ENCODE results near the gene CDK5R1.

CDK5R1 gene

DNA sequence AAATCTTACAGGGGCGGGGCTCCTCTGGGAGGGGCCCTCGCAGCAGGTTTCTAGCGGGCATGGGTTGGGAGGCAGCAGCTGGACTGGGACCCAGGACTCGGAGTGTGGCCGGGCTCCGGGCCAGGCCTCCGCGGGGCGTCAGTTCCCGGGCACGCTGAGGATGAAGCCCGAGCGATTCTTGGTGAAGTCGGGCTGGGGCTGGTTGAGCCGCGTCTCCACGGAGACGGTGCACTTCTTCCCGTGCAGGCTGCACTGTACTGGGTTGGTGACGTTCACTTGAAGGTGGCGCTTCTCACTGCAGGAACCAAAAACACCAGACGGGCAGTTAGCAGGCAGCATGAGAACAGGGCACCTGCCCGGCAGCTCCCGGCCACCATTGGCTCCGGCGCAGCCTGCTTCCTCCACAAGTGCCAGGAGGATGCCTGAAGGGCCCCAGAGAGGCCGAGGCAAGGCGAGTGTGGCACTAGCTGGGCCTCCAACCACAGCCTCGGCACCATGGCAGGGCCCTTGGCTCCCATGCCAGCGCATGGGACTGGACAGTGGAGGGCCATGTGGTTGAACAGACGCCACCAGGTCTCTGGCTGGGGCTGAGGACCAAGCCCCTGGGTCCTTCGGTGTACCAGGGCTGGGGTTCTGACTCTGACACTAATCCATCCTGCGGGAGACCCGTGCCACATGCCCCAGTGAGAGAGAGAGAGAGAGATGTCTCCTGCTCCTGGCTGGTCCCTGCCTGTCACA, 8.0 kb downstream of the CDK5R1 start:
- DNase-seq = no peak

DNA sequence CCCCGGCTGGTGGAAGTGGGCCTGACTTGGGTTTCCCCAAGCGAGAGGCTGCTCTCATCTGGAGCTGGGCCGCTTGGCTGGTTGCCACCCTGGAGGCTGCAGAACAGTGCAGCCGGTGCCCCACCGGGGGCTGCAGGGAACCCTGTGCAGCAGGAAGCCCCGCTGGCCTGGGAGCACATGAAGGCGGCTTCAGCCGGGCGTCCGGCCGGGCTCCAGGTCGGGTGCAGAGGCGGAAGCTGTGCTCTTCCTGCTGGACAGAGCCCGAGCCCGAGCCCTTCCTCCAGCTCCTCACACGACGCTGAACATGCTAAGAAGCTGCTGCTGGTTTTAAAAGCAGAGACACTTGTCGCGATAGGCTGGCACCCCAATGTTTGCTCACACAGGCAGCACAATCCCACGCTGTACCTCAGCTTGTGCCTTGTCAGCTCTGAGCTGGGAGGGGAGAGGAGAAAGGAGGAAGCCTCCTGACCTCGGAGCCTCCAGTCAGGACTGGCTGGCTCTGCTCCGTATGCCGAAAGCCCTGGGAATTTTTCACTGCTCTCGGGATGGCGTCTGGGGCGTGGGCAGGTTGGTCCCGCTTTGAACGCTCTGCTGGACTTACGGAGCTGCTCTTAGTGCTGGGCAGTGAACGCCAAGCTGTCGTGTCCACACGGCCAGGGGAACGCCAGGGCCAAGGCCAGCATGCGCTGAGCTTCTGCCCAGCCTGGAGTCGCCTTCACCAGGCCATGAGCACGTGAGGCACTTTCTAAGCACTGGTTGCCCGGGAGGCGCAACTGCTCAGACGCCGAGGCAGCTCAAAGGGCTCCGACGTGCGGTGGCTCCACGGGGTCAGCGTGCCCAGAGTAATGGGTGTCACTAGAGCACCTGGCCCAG, 8.8 kb downstream of the CDK5R1 start:
- no peak for DNase-seq

DNA sequence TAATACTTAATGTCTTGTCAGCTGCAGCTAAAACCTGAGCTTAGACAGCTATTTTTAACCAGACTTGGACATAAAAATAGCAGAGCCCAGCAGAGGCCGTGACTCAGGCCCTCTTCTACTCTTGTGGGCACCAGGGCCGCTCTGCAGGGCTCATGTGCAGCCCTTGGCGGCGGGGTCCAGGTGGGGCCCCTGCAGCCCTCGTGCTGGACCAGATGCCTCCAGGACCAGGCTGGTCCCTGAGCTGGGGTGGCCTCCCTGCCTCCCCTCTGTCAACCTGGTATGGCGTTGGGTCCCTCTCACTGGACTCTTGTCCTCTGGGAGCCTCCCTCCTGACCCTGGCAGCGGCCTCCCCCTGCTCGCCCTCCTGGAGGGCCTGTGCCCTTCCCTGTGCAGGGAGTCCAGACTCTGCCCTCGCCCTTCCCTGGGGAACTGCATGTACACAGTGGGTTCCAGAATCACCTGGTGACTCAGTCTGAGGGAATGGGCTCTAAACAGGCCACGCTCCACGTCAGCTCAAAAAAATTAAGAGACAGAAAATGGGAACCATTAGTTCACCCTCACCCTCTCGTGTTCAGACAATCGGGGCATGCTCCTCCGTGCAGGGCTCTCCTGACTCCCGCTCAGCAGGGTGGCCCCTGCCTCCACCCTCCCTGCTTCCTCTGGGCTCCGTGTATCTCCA, 9.7 kb downstream of the CDK5R1 start:
- DNase-seq = no peak

DNA sequence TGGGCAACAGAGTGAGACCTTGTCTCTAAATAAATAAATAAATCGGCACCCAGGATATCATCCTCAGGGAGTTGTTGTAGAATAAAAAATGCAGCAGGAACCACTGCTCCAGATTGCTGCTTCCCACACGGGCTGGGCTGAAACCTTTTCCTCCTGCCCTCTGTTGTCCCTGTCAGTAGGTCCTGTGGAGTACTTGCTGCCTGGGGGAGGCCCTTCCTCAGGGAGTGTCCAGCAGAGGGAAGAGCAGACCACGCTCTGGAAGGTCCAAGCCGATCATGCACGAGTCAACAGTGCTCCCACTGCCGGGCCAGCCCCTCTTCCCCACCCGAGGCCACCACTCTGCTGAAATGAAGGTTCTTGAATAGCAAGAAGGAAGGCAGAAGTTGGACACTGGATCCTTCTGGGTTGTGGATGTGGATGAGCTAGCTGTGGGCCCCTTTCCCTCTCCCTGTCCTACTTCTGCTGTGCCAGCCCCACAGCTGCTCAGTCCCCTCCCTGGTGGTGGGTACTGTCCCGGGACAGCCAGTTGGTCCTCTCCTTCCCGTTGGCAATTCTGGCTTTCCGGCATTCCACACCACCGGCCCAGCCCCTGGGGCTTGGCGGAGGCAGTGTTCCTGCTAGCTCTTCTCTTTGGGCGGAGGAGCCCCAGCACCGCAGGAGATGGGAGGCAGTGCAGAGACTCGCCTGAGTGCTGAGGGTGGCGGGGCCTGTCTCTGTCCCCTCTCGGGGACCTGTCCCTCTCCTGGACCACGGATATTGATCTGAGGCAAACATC, 10.8 kb downstream of the CDK5R1 start:
- DNase-seq = no peak

DNA sequence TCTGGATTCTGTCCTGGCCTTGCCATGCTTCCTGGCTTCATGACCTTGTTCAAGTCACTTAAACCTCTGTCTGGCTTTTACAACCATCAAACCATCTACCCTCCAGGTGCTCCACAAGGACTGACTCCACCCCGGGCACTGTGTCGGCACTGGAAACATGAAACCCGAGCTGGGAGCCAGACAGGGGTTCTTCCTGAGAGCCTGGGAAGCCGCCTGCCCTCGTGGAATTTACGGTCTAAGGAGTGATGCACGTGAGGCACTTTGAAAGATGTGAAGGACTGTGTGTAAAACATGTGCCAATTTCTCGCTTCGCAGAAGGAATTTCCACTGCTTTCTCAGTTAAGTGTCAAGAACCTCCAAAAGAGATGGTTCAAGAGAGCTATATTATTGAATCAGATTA, 11.6 kb downstream of the CDK5R1 start:
- no peak for DNase-seq

DNA sequence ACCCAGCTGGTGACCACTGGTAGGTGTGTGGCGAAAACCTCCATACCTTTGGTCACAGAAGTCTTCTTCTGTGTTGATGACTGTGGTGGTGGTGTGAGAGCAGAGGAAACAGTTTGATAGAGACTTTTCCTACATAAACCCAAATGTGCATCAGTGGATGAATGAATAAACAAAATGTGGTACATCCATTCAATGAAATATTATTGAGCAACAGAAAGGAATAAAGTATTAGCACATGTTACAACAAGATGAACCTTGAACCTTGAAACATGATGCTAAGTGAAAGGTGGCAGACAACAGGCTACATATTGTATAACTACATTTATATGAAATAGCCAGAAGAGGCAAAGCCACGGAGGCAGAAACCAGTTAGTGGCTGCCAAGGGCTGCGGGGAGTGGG, 15.2 kb downstream of the CDK5R1 start:
- no peak for DNase-seq

DNA sequence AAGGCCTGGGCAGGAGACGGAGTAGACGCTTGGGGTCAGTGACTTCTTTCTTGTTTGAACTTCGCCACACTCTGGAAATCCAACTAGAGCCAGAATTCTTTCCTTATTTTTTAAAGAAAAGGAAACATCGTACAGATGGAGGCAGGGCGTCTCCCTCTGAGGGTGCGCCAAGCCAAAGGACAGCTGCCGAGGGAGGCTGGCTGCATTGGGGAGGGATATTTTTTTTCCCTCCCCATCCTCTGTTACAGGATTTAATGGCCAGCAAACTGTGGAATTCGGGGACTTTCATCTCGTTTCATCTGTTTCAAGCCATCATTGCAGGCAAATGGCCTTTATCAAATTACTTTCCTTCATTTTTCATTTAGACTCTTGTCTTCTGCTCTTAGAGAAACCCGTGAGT, 15.9 kb downstream of the CDK5R1 start:
- DNase-seq = no peak

DNA sequence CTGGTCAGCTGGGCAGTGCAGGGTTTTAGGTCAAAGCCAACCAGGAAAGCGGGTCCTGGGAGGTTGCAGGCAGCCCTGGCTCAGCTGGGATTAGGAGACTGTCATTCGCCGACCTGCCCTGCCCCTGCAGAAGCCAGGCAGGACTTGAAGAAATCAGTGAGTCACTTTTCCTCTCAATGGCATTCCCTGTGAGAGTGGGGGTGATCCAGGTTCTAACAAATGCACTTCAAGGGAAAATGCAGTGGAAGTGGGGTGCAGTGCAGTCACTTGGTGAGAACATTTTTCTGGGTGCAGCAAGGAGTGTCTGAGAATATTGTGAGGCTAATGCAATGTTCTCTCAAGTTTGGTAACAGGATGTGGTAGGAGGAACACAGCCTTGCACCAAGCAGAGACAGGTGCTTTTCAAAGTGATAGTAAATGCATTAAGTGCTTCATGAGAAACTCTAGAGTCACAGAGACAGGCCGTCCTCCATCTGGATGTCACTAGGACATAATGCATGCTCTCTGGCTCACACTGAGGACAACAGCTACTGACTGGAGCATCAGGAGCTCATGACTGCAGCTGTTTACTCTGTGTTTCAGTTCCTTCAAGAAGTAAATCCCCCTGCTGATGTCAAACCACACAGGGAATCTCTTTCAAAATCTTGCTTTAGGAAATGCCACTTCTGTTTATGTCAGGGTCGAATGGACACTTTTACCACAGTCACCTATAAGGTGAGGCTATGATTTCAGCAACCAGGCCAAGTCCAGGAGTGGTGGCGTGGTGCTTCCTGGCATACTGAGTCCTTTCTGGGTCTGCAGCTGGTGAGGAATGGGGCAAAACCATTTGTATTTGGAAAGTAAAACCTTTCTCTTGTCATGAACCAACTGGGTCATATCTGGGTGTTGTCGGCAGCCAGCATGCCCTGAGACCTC, 16.7 kb downstream of the CDK5R1 start:
- DNase-seq = no peak

DNA sequence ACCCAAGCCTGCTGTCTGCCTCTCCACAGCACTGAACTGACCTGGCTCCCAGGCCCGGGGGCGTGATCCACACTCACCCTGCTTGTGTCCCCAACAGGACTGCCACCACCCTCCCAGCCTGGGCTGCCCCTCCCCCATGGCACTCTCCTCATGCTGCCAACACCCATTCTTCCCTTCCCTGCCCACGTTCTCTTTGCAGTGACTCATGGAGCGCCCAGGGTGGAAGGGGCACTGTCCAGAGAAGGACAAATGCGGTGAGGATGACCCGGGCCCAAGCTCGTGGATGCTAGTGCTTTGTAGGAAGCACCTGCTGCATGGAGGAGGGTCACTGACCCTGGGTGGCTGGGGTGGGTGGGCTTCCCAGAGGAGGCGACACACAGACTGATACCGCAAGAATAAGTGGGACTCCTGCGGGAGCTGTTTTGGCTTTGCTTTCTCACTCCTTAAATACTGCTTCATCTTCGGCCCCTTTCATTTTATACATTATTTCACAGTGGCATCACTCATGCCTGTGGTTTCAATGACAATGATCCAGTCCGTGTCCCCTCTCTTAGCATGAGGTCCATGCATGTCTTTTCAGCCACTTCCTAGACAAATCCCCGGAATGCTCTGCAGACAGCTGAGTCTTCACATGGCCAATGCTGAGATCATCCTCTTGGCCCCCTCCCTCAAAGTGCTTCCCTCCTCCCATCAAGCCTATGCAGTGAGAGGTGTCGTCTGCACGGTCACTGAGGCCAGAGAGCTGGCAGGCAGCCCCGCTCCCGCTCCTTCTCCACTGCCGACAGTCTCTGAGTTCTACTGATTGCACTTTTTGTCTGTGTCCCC, 17.6 kb downstream of the CDK5R1 start:
- DNase-seq = no peak

DNA sequence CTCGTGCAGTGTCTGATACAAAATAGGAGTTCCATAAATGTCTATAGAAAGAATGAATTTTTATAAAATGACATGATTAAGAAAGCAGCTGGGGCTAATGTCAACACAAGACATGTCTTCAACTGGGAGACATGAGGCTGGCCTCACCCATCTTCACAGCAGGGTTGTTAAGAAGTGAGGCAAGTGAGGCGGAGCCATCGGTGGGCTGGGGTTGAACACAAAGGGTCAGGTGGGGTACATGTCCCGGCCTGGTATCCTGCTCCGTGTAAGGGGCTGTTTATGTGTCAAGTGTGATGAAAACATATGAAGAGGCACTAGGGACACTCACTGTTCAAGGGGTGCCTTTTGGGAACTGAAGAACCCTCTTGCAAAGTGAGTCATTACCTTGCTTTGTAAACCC, 22.1 kb downstream of the CDK5R1 start:
- DNase-seq = no peak

DNA sequence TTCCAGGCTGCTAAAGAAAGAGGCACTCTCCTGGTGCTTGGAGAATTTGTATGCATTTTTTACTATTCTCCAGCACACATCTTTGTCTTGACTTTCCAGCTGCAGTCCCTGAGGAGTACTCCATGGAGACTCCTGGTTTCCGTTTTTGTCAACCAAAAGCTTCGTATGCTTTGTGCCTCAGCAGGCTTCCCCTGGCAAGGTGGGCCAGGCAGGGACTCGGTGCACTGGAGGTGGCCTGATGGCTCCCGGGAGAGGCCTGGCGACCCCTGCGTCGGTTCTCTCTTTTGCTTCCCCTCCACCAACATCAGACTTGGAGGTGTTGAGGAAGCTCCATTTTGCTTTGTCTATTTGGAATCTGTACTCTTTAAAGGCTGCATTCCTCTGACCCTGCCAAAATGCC, 23.7 kb downstream of the CDK5R1 start:
- DNase-seq = no peak

DNA sequence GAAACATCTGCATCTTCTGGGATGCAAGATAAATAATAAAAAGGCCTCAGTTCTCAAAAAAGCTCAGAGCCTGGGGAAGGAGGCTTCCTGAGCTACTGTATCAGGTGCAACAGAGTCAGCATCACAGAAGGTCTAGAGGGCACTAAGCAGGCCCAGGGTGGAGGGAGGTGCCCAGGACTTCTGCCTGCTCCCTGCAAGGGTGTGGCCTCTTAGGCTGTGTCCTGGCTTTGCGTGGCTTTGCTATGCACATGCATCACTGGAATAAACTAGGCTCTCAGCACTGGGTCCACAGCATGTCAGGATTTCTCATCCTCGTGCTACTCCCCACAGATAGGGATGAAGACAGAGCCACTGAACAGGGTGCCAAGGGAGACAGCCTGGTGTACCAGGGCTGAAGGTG, 25.5 kb downstream of the CDK5R1 start:
- DNase-seq = no peak

DNA sequence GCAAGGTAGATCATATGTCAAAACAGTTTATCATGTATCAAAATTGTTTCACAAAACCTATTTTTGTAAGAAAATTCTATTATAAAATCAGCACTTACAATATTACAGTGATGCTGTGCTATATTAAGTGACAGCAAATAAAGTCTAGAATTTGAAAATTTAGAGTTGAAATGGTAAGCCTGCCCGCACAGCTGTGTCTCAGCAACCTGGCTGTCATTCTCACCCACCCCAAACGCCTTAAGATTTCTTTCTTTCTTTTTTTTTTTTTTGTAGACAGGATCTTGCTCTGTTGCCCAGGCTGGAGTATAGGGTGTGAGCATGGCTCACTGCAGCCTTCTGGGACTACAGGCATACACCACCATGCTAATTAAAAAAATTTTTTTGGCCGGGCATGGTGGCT, 26.8 kb downstream of the CDK5R1 start:
- DNase-seq = no peak

DNA sequence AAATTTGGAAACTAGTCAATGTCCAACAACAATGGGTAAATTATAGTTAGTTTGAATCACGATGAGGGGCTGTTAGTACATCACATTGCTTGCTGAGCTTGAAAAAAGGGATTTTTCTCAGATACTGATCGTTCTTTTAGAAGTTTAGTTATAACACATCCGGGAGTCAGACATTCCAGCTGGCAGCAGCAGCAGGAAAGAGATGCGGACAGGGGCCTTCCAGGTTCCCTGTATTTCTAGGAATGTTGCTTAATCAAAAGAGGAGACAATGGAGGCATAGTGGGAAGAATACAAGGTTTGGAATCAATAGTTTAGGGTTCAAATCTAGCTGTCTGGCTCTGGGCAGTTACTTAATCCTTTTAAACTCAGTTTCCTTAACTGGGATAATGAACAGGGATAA, 27.8 kb downstream of the CDK5R1 start:
- DNase-seq = no peak

DNA sequence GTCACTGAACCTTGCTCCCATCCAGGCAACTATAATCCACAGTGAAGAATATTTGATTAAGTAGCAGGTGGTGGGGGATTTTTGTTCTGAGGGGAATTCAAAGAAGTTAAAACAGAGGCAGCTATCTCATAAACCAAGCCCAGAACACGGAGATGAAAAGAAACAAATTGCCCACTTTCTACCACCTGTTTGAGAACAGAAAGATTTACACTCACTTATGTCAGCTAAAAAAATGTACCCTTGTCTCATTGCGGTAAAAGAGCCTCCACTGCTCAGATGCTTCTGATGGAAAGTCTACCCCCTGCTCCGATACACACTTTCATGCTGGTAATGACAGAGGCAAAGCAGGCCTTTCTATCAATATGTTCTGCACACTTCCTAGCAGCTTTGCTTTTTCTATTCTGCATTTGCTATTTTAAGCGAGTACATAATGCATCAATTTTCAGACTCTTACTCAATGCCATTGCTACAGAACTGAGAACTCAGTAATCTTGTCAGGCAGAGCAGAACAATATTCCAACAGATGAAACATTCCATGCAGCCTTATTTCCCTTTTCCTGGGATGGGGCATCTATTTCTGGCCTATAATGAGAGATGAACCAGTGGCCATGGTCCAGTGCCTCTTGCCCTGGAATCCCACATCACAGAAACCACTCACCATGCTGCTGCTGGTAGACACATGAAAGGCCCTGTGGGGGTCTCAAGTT, 29.0 kb downstream of the CDK5R1 start:
- no peak for DNase-seq

DNA sequence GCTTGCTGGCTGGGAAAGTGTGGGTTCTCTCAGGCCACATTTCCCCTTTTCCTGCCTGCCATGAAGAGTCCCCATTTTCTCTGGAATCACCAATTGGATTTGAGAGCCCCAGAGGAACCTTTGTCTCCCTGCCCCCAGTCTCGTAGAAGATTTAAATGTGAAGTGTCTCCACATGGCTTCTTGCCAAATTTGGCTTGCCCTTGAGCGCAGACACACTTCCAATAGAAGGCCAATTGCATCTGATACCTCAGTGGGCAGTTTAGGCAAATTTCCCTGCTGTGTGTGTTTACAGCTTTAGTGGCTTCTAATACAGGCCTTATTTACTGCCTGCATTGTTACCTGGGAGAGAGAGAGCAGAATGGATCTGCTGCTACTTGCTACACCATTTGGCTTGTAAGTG, 29.7 kb downstream of the CDK5R1 start:
- no peak for DNase-seq

DNA sequence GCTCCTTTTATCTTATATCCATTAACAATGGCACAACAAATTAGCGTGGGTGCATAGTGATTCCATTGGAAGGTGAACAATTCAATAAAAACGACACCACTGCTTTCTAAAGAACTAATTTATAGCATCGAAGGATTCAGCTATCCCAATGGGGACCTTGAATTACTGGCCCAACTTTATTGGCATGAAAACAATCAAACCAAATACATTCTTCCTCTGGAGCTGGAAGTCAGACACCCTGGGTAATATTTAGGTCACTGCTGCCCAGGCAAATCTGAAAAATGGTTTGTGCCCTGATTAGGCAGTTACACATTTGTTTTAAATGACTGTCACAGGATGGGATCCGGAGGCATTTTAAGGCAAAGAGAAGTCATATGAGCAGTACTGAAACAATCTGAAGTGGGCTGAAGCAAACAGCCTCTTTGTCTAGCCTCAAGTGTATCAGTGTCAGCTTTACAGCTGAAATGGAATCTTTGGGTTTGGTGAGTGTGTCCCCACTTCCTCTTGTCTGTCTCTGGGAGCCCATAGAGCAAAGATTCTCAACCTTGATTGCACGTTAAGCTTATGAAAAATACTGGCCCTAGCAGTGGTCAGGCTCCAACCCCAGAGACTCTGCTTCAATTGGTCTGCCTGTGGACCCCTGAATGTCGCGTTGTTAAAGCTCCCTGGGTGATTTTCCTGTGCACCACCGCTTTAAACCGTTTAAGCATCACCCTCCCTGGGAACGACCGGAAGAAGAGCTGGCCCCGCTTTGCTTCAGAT, 30.3 kb downstream of the CDK5R1 start:
- DNase-seq = no peak

DNA sequence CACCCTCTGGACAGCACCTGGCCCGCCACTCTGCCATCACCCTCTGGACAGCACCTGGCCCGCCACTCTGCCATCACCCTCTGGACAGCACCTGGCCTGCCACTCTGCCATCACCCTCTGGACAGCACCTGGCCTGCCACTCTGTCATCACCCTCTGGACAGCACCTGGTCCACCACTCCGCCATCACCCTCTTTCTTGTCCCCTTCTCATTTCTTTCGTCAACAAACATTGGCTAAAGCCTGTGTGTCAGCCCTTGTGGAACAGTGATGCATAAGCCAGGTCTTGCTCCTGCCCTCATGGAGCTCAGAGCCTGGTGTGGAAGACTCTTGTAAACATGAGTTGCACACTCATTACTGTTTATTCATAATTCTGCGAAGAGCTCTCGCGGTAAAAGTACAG, 31.2 kb downstream of the CDK5R1 start:
- no peak for DNase-seq

DNA sequence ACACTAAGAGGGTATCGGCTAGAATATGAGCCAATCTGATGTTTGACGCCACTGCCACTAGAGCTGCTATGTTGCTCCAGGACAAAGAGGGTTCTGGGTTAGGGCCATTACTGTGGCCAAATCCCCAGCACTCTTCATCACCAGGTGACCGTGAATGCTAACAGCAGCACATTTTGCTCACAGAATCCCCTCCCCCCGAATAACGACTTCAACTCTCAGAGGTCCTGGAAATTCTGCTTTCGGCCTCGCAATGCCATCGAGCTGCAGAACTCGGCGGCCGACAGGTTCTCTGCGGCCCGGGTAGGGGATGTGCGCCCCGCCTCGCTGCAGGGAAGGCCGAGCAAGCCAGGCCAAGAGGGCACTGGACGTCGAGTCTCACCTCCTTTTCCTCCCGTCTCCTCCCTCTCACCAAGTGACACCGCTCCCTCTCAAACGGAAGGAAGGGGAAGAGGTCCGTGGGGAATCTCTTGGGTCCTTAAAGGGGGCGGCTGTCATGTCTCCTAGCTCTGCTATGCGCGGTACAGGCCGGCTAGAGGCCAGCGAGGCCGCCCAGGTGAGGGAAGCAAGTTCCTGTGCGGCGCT, 31.9 kb downstream of the CDK5R1 start:
- no peak for DNase-seq
